Common myeloid progenitor, CD34-positive (primary cell): ENCODE results near the gene MAPKAPK5.
"Not testable (repeated sequence)": the region's sequence is repeated elsewhere in the genome, so short reads cannot be mapped to it uniquely, and the experiment has no call there.

Source experiments
- CTCF ChIA-PET: fragments of 350-600 bp; sonication (Branson Sonifier 250); formaldehyde crosslinking; loops from one replicate; lab custom pipeline; 2021; ENCODE audit warnings: antibody characterized with exemption; lab: Charles Lee
- POLR2A ChIA-PET: fragments of 350-600 bp; sonication (Branson Sonifier 250); formaldehyde crosslinking; loops from one replicate; lab custom pipeline; 2021; ENCODE audit warnings: antibody characterized with exemption; lab: Charles Lee
- DNase-seq, 3 donors: peaks; one replicate each; pipeline versions ENCODE4 v3.0.0 to v3.0.0-alpha.2; 2013
- H3K27ac ChIP-seq, 2 experiments: 1 replicate in 1 of 2; 2 replicates in 1 of 2; pipeline ENCODE4 v1.7.0; 2013; ENCODE audit warnings: inconsistent platforms in 2 of 2, low read length in 2 of 2, mild to moderate bottlenecking in 2 of 2, low read depth in 1 of 2, moderate library complexity in 1 of 2; ENCODE audit not compliant: severe bottlenecking in 2 of 2, insufficient read depth in 1 of 2, poor library complexity in 1 of 2
- H3K27me3 ChIP-seq, 5 experiments: replicated peaks in 2 of 5; 1 replicate in 3 of 5; 2 replicates in 2 of 5; pipeline versions ENCODE4 v1.6.1 to v1.7.0; 2013; ENCODE audit warnings: low read length in 4 of 5, mild to moderate bottlenecking in 2 of 5, moderate library complexity in 2 of 5, inconsistent platforms in 1 of 5; ENCODE audit not compliant: insufficient read depth in 5 of 5, control insufficient read depth in 4 of 5
- H3K36me3 ChIP-seq, 4 experiments: 1 replicate in 2 of 4; 2 replicates in 2 of 4; pipeline versions ENCODE4 v1.6.1 to v1.7.0; 2013; ENCODE audit warnings: low read length in 3 of 4, control low read depth in 1 of 4, mild to moderate bottlenecking in 1 of 4; ENCODE audit not compliant: control insufficient read depth in 4 of 4, insufficient read depth in 4 of 4
- H3K4me1 ChIP-seq, 4 experiments: 1 replicate in 3 of 4; 2 replicates in 1 of 4; pipeline versions ENCODE4 v1.6.1 to v1.7.1; 2013; ENCODE audit warnings: low read length in 3 of 4, mild to moderate bottlenecking in 3 of 4, control low read depth in 1 of 4, inconsistent platforms in 1 of 4, moderate library complexity in 1 of 4; ENCODE audit not compliant: control insufficient read depth in 4 of 4, insufficient read depth in 4 of 4; ENCODE audit errors: control extremely low read depth in 1 of 4
- H3K4me3 ChIP-seq, 7 experiments: 1 replicate in 4 of 7; 2 replicates in 3 of 7; pipeline versions ENCODE4 v1.5.1 to v1.7.0; 2013; ENCODE audit warnings: mild to moderate bottlenecking in 7 of 7, low read length in 6 of 7, moderate library complexity in 6 of 7, inconsistent platforms in 2 of 7, low read depth in 2 of 7, control low read depth in 1 of 7; ENCODE audit not compliant: insufficient read depth in 4 of 7, control insufficient read depth in 1 of 7; ENCODE audit errors: extremely low read depth in 1 of 7
- H3K9me3 ChIP-seq, 5 experiments: 1 replicate in 4 of 5; 2 replicates in 1 of 5; pipeline versions ENCODE4 v1.6.1 to v1.7.1; 2013; ENCODE audit warnings: low read length in 4 of 5, mild to moderate bottlenecking in 2 of 5, inconsistent platforms in 1 of 5, low read depth in 1 of 5, moderate library complexity in 1 of 5; ENCODE audit not compliant: control insufficient read depth in 4 of 5, insufficient read depth in 2 of 5; ENCODE audit errors: control extremely low read depth in 1 of 5
- WGBS: methylation state at CpG from one replicate; pipeline ENCODE4 v1.1.5; 2013; ENCODE audit not compliant: insufficient coverage; 5-methylcytosine and 5-hydroxymethylcytosine counted together

Gene MAPKAPK5

GRCh38 chr12:111826316-111826715 lies 15.7 kb upstream of the MAPKAPK5 start:
- WGBS = 96% methylated on average over 3 of the region's 3 CpGs
- Histone ChIP-seq H3K27ac (no peak overlapping the region), H3K36me3 (no peaks in the 10 kb centered on the region), H3K9me3 (peaks cover 0 to 3% (median 0%) of the 10 kb centered on the region in 5 experiments), H3K4me3 (no peak overlapping the region), H3K27me3 (no peaks in the 10 kb centered on the region), H3K4me1 (no peaks in the 10 kb centered on the region)
- POLR2A ChIA-PET = interaction anchor here (0.6 kb wide), 2 partner anchors 42 to 124 kb away, joined by 3 read pairs; no protein-coding TSS in a partner anchor
- no peak for DNase-seq
- CTCF ChIA-PET = interaction anchor here (0.7 to 4.0 kb wide), 3 partner anchors 10 to 186 kb away, joined by 3 to 19 read pairs (median 4); no protein-coding TSS in a partner anchor

- ChIA-PET POLR2A (interaction anchor here (0.6 kb wide), 1 partner anchor 123 kb away, joined by 3 read pairs; no protein-coding TSS in a partner anchor), CTCF (interaction anchor here (0.6 to 4.0 kb wide), 2 partner anchors 11 to 40 kb away, joined by 3 to 19 read pairs; no protein-coding TSS in a partner anchor)
- Histone ChIP-seq H3K9me3 (peaks cover 0 to 3% (median 0%) of the 10 kb centered on the region in 5 experiments), H3K36me3 (no peaks in the 10 kb centered on the region), H3K4me1 (no peaks in the 10 kb centered on the region), H3K4me3 (no peak overlapping the region), H3K27ac (no peak overlapping the region), H3K27me3 (no peaks in the 10 kb centered on the region)
- no peak for DNase-seq
- WGBS = 100% methylated on average over 1 of the region's 2 CpGs
Measured at GRCh38 chr12:111826992-111827391, 15.0 kb upstream of the MAPKAPK5 start.

GRCh38 chr12:111827907-111828306 lies 14.1 kb upstream of the MAPKAPK5 start:
- no peaks in the 10 kb centered on the region for H3K36me3 ChIP-seq
- CTCF ChIA-PET = interaction anchor here (4.0 kb wide), 1 partner anchor 11 kb away, joined by 19 read pairs; no protein-coding TSS in a partner anchor
- POLR2A ChIA-PET = no interaction called here
- no peak overlapping the region for H3K4me3 ChIP-seq
- WGBS = 100% methylated on average over 1 of the region's 4 CpGs
- H3K27ac ChIP-seq = no peak overlapping the region
- H3K9me3 ChIP-seq = peaks cover 0 to 3% (median 0%) of the 10 kb centered on the region in 5 experiments
- H3K27me3 ChIP-seq = no peaks in the 10 kb centered on the region
- no peak for DNase-seq
- no peaks in the 10 kb centered on the region for H3K4me1 ChIP-seq

GRCh38 chr12:111828338-111828979 lies 13.6 kb upstream of the MAPKAPK5 start:
- ChIA-PET POLR2A (no interaction called here), CTCF (interaction anchor here (4.0 kb wide), 1 partner anchor 12 kb away, joined by 19 read pairs; no protein-coding TSS in a partner anchor)
- Histone ChIP-seq H3K4me1 (no peaks in the 10 kb centered on the region), H3K27me3 (no peaks in the 10 kb centered on the region), H3K4me3 (no peak overlapping the region), H3K9me3 (peaks cover 0 to 3% (median 0%) of the 10 kb centered on the region in 5 experiments), H3K36me3 (no peaks in the 10 kb centered on the region), H3K27ac (no peak overlapping the region)
- 88% methylated on average over 3 of the region's 8 CpGs for WGBS
- no peak for DNase-seq

- POLR2A ChIA-PET, CTCF ChIA-PET, H3K36me3 ChIP-seq, H3K4me3 ChIP-seq, H3K4me1 ChIP-seq, H3K27ac ChIP-seq, H3K27me3 ChIP-seq, H3K9me3 ChIP-seq, DNase-seq: not testable (repeated sequence)
- WGBS = no CpG with 5 or more reads among the region's 3 CpGs
Measured at GRCh38 chr12:111829635-111830034, 12.4 kb upstream of the MAPKAPK5 start.

GRCh38 chr12:111834740-111835386 lies 7.2 kb upstream of the MAPKAPK5 start:
- H3K36me3 ChIP-seq, H3K27ac ChIP-seq, H3K9me3 ChIP-seq, H3K4me3 ChIP-seq, CTCF ChIA-PET, H3K27me3 ChIP-seq, H3K4me1 ChIP-seq, DNase-seq, POLR2A ChIA-PET: not testable (repeated sequence)
- WGBS = 88% methylated on average over 19 of the region's 22 CpGs
